Measurements from ENCODE around the gene MAST2.

GRCh38 chr1:45850017-45850416 is 46.6 kb downstream of the MAST2 start:
- no peak for TF ChIP-seq CTCF (IDR thresholded peaks at IDR 0.05; ENCODE audit: low read length)
- no peak for TF ChIP-seq EZH2 (IDR thresholded peaks at IDR 0.05; ENCODE audit: borderline replicate concordance, low read length)

All from OCI-LY1 (cell line).